GM18517 (cell line): ENCODE results near the gene SLC3A2.

Experiments used
- ATAC-seq: cut with Tn5 transposase; IDR thresholded peaks from one replicate; pipeline ENCODE4 v1.9.1; 2021; ENCODE audit warnings: mild to moderate bottlenecking, moderate library complexity; ENCODE audit not compliant: unreplicated experiment

The SLC3A2 gene

DNA sequence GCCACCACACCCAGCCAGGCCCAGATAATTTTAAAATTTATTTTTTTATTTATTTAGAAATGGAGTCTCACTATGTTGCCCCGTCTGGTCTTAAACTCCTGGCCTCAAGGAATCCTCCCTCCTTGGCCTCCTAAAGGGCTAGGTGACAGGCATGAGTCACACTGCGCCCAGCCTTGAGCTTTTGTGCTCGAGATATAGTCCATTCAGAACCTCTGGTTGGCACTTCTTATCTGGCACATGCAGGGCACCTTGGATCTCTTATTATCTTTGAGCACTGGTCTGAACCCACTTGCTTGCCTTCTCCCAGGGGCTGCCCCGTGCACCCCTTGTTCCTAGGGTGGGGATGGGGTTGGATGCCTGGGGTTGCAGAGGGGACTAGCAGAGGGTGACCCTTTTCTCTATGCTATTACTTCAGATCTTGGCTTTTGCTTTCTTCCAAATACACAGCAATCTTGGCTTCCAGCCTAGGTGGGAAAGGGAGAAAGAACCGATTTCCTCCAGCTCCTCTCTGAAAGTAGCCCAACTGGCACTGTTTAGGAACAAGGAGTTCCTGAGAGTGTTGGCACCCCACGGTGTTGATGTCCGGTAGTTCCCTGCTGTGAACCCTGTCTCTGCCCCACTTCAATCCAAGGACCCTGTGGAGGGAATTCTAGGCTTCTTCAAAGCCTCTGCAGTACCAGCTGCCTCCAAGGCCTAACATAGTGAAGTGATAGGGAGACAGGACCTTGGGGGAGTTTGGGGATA is 1.3 kb upstream of the SLC3A2 start:
- no peak for ATAC-seq

DNA sequence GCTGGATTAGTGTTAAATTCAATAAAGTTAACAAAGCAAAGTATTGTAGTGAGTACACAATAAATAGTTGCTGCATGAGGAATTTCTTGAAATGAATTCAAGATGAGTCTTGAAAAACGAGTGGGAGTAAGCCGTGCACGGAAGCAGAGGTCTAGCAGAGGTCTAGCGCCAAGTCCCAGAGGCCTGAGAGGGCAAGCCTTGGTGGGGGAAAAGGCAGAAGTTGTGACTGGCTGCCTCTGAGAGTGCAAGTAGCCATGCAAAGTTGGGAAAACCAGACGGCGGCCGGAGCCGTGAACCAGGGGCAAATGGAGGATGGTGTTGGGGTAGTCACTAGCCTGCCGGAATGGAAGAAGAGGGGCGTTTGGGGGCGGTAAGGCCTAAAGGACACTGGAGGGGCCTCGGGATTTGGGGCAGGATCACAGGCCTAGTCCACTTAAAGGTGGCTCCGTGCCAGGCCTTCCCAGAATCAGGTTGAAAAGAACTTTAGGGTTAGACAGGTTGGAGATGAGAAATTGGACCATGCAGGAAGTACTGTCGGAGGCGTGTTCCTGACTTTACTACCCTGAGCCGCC is 379 bp upstream of the SLC3A2 start:
- ATAC-seq = peak; percentile 17

DNA sequence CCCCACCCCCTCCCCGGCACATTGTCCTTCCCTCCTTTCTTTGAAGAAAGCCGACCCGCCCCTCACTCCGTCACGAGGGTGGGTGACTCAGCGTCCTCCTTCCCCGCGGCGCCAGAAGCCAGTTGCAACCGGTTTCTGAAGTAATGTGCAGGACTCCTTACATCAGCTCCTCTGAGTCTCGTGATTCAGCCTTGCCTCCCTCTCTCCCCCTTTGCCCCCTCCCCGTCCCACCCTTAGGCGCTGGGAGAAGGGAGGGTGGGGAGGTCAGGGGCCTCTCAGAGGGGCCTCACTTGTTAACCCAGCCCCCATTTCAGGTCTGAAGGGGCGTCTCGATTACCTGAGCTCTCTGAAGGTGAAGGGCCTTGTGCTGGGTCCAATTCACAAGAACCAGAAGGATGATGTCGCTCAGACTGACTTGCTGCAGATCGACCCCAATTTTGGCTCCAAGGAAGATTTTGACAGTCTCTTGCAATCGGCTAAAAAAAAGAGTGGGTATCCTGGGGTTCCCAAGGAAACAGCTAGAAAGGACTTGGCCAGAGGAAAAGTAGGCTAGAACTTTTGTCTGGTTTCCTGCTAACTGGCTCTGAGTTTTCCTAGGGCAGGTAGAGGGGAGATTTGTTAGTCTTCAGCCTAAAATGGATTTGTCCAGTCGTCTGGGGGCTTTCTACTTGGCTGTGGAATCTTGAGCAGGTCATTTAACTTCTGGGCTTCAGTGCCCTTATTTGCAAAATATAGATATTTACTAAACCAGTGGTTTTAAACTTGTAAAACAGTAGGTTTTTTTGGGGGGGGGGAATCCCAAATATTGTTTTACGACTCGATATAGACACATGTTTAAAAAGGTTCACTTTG is 1.1 kb downstream of the SLC3A2 start:
- peak; percentile 32 for ATAC-seq

DNA sequence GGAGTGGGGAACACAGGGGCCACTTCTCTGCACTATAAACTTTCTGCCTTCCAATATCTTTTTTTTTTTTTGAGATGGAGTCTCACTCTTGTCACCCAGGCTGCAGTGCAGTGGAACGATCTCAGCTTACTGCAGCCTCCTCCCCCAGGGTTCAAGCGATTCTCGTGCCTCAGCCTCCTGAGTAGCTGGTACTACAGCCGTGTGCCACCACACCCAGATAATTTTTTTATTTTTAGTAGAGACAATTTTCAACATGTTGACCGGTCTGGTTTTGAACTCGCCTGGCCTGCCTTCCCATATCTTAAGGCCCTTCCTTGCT is 1.7 kb downstream of the SLC3A2 start:
- ATAC-seq = no peak

DNA sequence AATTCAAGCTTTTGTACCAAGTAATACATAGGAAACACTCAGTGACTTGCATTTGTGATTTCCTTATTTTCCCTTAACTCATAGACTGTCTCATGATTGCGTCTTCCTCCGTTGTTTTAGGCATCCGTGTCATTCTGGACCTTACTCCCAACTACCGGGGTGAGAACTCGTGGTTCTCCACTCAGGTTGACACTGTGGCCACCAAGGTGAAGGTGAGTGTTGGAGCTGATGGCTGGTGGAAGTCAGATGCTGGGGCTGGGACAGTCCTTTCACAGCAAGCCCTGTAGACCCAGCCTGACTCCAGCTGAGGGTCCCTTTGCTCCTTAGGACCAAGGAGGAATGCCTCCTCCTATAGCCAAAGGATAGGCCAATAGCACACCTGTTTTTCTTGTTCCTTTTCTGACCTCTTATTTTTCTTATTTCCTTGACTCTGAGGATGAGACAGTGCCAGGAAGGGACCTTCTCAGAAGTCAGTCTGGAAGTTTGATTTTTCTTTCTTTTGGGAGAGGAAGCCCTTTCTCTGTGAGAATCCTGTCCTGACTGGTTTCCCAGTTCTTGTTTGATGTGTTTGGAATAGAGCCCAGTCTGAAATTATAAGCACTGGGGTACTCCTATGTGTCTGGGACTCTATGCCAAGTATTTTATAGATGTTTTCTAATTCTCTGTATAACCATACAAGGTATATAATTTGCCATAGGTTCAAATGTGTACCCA is 2.2 kb downstream of the SLC3A2 start:
- no peak for ATAC-seq

DNA sequence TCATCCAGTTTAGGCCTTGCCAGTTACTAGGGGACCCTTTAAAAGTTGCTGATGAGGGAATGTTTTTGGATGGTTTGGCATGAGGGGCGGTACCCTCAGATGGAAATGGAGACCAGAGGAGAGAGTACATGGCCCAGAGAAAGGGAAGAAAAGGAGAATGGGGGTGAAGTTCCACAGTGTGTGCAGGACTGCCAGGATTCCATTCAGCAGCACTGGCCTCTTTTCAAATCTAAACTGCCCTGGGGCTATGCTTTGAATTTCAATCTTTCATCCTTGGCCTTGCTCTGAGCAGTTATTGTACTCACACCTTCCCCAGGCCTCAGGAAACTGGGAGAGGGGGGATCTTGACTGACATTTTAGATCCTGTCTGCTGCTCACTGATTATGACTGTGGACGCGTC is 3.0 kb downstream of the SLC3A2 start:
- ATAC-seq = no peak

DNA sequence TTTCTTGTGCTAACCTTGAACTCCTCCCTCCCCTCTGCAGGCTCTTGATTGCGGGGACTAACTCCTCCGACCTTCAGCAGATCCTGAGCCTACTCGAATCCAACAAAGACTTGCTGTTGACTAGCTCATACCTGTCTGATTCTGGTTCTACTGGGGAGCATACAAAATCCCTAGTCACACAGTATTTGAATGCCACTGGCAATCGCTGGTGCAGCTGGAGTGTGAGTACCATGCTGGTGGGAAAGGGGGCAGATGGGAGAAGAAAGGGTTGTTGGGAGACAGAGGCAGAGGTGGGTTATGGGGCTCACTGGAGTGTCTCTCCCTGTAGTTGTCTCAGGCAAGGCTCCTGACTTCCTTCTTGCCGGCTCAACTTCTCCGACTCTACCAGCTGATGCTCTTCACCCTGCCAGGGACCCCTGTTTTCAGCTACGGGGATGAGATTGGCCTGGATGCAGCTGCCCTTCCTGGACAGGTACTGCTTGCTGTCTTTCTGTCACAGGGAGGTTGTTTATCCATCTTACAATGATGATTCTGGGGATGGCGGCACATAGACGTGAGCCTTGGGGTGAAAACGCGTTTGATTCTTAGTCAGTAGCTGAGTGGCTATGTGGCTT is 4.5 kb downstream of the SLC3A2 start:
- ATAC-seq = no peak

DNA sequence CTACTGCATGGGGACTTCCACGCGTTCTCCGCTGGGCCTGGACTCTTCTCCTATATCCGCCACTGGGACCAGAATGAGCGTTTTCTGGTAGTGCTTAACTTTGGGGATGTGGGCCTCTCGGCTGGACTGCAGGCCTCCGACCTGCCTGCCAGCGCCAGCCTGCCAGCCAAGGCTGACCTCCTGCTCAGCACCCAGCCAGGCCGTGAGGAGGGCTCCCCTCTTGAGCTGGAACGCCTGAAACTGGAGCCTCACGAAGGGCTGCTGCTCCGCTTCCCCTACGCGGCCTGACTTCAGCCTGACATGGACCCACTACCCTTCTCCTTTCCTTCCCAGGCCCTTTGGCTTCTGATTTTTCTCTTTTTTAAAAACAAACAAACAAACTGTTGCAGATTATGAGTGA is 7.7 kb downstream of the SLC3A2 start:
- ATAC-seq = no peak

DNA sequence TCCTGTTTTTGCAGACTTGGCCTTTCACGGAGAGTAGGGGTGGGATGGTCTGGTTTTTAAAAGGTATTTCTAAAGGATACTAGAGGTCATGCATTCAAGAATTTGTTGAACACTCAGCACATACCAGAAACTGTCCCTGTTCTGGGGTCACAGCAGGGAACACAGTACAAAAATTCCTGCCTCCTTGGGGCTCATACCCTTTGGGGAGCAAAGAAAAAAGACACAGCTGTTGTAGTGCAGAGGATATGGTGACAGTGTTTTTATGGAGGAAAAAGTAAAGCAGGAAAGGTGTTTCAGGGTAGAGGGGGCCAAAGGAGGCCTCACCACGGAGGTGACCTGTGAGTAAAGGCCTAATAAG is 8.4 kb downstream of the SLC3A2 start:
- no peak for ATAC-seq

DNA sequence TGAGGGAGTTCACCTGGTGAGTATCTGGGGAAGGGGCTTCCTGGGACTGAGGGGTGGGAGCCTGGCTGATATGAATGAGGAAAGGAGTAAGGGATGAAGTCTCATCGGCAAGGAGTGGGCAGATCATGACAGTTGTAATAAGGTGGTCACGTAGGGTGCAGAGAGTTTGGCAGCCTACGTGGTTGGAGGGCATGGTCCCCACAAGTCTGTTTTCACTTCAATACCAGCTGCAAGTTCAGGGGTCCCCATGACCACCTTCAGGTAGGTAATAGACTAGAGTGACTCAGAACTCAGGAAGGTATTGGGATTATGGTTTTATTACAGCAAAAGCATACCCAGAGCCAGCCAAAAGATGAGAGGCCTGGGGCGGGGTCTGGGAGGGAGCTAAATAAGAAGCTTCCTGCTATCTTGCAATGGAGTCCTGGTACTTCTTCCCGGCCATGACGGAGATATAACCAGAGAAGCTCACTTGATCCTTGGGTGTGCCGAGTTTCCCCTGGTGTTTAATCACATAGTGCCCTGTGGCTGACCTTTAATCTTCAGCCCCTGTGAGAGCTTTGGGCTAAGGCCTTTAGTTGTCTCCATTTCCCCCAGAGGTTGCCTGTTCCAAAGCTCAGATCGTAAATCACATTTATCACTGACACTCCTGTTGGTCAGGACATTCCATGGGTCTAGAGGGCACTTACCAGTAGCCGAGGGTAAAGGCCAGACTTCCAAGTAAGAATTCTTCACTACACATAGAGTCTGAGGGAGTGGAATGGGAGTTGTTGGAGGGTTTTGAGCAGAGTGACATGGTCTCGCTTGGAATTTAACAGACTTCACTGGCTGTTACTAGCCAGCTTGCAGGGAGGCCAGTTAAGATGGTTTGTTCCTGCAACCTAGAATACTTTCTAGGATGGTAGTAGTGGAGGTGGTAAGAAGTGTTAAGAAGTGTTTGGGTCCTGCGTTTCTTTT is 9.1 kb downstream of the SLC3A2 start:
- no peak for ATAC-seq

DNA sequence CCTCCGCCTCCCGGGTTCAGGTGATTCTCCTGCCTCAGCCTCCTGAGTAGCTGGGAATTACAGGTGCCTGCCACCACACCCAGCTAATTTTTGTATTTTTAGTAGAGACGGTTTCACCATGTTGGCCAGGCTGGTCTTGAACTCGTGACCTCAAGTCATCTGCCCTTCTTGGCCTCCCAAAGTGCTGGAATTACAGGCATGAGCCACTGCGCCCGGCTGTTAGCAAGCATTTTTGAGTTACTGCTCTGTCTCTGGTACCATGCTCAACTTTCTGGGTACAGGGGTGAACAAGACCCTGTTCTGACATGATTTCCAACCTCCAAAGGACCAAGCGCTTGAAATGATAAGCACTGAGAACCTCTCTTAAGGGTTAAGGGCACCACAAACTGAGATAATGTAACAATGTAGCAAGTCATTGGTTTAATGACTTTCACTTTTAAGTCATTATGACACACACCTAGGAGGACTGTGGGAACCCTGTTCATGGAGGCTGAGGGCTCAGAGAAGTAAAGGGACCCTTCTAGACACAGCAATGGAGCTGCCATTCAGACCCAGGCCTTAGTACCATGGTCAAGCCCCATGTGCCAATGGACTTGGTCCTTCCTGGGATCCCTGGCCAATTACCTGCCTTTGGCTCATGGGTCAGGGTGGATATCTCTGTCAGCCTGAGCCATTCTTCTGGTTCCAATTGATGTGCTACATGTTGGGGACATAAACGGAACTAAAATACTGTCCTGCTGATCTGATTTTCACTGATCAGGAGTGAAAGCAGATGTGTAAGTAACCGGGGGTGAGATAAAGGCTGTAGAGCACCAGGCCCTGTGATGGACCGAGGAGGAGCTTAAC is 11.6 kb downstream of the SLC3A2 start:
- no peak for ATAC-seq

DNA sequence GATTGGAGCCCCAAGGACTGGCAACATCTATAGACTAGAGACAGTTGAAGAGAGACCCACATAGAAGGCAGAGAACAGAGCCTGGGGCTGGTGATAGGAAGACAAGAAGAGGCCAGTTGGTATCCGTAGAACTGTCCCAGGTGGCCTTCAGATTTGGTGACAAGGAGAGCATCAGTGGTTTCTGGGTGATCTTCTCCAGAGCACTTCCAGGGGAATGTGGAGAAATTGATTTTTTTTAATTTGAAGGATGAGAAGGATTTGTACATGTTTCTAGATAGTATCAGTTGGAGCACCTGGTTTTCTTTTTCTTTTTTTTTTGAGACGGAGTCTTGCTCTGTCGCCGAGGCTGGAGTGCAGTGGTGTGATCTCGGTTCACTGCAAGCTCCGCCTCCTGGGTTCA is 14.8 kb downstream of the SLC3A2 start:
- no peak for ATAC-seq

DNA sequence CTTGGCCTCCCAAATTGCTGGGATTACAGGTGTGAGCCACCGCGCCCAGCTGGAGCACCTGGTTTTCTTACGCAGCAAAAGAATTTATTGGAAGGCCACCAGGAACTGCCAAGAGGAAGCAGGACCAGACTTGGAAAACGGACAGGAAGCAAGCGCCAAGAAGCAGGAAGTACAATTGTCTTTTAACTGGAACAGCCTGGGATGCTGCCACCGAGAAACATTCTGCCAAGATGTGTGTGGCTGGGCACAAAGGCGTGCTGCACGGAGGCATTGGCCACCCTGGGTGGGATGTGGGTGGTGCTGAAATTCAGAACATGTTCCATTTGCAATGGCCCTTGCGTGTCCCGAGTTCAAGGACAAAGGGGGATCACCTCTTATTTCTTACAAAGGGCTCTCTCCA is 15.4 kb downstream of the SLC3A2 start:
- no peak for ATAC-seq

DNA sequence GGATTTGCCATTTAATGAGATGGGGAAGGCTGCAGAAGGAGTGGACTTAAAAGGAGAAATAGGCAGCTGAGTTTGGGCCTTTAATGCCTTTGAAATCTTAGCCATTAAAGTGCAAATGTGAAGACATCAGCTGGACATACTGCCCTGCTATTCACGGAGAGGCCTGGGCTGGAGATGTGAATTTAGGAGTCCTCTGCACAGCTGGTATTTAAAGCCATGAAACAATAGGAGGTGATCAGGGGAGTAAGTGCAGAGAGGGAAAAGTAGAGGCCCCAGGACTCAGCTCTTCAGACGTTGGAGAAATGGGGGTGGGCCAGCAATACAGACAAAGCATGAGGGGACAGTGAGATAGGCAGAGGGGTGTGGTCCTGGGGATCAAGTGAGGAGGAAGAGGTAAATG is 16.6 kb downstream of the SLC3A2 start:
- no peak for ATAC-seq

DNA sequence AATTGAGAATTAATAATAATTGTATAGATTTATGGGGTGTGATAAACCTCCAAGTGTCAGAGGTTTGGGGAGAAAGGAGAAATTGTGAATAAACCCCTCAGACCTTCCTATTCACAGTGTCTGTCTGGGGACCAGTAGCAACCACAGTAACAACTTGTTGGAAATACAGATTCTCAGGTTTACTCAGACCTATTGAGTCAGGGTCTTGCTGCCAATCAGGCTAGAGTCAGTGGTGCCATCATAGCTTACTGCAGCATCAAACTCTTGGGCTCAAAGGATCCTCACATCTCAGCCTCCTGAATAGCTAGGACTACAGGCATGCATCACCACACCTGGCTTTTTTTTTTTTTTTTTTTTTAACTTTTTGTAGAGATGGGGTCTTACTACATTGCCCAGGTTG is 17.3 kb downstream of the SLC3A2 start:
- ATAC-seq = no peak

DNA sequence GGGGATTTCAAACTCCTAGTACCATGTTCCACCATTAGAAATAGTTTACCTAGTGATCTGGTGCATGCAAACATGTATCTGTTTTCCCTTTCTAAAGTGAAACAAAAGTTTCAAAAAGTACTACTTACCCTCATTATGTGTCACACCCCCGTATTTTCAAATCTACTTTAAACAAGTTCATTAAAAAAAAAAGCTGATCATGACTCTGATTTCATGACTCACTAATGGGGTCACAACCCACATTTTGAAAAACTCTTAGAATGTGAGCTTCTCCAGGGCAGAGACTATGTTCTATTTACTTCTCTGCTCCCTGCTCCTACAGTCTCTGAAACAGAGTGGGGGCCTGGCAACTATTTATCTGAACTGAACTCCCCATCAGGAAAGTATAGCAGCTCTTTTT is 22.2 kb downstream of the SLC3A2 start:
- no peak for ATAC-seq

DNA sequence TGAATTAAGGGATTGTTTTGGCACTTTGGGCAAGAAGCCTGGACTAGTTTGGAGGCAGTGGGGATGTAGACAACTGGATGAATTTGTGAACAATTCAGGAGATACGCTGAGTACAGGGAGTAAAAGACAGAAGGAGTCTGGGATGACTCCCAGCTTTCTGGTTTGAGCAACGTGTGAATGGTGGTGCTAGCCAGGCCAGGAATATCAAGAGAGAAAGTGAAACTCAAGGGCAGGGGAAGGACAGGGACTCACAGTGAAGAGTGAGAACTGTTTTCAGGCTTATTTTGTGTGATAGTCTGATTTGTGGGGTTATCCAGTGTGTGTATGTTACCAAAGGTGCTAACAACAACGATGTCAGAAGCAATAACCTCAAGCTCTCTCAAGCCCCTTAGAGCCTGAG is 24.6 kb downstream of the SLC3A2 start:
- ATAC-seq = no peak

DNA sequence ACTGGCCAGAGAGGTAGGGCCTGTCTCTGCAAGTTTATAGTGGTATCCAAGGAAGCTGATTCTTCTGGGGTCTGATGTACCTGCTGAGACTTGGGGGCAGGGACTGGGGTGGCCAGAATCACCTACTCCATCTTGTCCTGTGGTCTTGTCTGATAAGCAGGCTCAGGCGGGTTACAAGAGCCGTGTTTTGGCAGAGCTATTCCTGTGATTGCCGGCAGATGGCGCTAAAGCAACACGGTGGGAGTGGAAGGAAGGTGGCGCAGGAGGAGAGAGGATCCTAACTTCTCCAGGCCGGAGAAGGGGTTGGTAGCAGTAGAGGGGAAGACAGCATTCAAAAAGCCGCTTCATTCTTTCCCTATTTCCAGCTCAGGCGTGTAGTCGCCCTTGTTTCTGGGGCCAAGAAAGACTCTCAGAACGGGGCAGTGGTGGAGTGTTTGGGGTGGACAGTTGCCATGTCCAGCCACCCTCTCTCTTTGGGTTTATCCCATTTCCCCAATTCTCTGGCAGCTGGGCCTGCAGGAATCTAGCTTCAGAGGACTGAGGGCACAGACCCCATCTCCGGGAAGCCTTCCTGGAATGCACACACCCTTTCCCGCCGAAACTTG is 25.3 kb downstream of the SLC3A2 start:
- no peak for ATAC-seq
